Colon (tissue), 2 donors: Measurements from ENCODE around the gene LRRFIP1.
"Not testable (repeated sequence)": the region's sequence is repeated elsewhere in the genome, so short reads cannot be mapped to it uniquely, and the experiment has no call there.

Source experiments
- FAIRE-seq: peaks from 2 replicates; lab custom pipeline; 2012; peaks lifted over from hg19 to GRCh38; lab: Jason Lieb, UNC
- donor health status: control.
- donor health status: control.

The LRRFIP1 gene

DNA sequence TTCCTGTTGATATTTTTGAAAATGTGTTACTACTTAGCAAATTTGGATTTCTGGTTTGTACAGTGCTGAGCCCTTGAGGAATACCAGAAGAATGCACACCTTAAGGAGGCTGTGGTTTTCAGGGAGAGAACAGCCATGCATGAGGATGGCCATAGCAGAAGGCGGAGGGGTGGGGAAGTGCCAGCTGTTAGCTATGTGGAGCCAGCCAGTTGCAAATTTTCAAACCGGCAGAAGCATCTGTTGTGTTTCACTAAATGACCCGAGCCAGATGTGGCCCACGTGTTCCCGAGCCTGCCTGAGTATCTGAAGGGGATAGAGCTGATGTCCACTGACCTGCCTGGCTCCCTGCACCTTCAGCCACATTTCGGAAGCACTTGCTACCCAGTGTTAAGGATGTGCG, 154.8 kb downstream of the LRRFIP1 start:
- no peak for FAIRE-seq

DNA sequence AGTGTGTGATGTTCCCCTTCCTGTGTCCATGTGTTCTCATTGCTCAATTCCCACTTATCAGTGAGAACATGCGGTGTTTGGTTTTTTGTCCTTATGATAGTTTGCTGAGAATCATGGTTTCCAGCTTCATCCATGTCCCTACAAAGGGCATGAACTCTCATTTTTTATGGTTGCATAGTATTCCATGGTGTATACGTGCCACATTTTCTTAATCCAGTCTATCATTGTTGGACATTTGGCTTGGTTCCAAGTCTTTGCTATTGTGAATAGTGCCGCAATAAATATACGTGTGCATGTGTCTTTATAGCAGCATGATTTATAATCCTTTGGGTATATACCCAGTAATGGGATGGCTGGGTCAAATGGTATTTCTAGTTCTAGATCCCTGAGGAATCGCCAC, 156.3 kb downstream of the LRRFIP1 start:
- FAIRE-seq: not testable (repeated sequence)

DNA sequence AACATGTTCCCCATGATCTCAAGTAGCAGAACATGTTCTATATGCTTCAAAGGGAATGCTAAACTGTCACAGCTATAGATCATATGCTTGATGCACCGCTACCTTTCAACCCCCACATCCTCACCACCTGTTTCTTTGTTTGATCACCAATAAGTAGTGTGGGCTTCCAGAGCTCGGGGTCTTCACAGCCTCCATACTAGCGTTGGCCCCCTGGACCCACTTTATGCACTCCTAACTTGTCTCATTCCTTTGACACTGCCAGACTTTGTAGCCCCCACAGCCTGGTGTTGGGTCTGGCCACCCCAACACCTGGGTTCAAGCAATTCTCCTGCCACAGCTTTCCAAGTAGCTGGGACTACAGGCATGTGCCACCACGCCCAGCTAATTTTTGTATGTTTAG, 159.5 kb downstream of the LRRFIP1 start:
- no peak for FAIRE-seq

- no peak for FAIRE-seq
These were observed 163.0 kb downstream of the LRRFIP1 start for GRCh38 chr2:237790353-237790752.

DNA sequence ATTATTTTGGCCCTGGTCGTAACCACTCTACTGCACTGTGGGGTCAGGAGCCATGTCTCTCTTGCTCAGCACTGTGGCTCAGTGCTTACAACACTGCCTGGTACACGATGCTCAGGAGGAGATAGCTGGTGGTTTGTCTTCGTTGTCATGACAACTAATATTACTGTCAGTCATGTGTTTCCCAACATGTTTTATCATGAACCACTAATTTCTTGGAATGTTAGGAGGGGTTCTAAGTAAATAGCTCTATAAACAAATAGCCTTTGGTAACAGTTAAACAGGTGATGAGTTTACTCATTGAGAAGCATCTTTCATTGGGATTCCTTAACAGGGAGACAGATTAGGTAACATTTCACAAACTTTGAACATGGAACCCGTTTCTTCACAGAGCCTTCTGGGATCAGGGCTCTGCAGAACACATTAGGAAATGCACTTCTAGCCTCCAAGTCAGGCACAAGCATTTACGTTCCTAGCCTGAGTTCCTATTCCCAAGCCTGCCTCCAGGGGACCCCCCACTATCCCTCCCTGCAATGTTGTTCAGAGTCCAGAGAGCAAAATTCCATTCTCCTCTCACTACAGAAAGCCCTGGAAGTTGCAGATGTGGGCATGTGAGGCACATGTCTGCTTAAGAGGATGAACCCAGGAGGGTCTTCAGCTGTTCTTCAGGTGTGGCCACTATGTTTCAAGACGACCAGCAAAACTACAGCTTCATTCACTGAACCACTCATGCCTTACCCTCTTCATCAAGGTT, 164.8 kb downstream of the LRRFIP1 start:
- no peak for FAIRE-seq

DNA sequence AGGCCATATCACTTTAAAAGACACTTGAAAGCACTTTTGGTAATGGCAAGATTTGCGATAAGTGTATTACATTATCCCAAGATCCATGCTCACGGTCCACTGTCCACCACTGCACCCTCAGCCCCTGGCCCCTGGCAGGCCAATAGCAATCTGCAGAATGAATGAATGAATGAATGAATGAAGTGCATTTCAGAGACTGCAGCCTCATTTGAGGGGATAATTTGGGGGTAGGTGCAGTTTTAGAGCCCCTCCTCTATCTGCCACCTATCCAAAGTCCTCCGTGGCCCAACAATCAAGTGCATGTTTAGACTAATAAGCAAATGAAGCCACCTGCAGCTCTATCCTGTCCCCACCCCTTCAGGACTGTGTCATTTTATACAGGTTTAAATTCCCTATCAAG, 169.9 kb downstream of the LRRFIP1 start:
- no peak for FAIRE-seq

GRCh38 chr2:237798236-237799059, 171.1 kb downstream of the LRRFIP1 start, which contains the start of gene RBM44:
Gene RBM44, plus strand, starts transcription at chr2:237798779. Its CDS starts 14,831 bp downstream, at chr2:237813610.
- no peak for FAIRE-seq

GRCh38 chr2:237799060-237799428, 171.7 kb downstream of the LRRFIP1 start:
- no peak for FAIRE-seq

DNA sequence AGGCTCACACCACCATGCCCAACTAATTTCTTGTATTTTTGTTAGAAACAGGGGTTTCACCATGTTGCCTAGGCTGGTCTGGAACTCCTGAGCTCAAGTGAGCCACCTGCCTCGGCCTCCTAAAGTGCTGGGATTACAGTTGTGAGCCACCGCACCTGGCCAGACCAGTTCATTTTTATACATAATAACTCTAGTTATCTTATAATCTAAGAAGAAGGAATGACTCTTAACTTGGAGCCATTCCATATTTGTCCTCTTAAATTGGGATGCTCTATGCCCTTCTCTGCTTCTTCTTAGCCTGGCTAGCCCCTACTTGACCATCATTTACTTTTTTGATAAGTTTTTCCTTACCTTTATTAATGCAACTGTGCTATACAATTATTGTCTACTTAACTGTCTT, 174.1 kb downstream of the LRRFIP1 start:
- no peak for FAIRE-seq

DNA sequence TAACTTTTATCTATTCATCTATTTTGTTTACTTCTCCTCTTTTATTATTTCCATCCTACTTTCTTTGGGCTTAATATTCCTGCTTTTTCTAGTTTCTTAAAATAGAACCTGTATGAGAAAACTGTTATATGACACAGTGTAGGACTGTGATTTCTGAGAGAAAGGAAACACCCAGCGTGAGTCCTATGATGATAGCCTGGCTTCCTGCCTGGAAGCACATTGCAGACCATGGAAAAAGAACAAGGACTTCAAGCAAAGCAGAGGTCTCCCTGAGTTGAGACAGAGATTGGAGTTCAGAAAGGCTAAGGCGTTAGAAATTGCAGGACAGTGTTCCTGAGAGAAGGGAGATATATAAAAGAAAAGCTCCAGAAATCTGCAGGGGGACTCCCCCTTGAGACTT, 178.9 kb downstream of the LRRFIP1 start:
- no peak for FAIRE-seq

- FAIRE-seq: no peak
These were observed 188.2 kb downstream of the LRRFIP1 start for GRCh38 chr2:237815637-237816036.

DNA sequence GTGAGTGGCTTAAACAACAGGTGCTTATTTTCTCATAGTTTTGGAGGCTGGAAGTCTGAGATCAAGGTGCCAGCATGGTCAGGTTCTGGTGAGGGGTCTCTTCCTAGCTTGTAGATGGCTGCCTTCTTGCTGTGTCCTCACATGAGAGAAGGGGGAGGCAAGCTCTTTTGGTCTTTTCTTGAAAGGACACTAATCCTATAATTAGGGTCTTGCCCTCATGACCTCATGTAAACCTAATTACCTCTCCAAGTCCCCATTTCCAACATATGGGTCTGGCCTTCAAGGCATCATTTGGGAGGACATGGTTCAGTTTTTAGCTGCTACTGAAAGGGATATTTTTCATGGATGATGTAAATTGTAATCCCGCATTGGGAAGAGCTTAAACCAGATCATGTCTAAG, 189.1 kb downstream of the LRRFIP1 start:
- no peak for FAIRE-seq

GRCh38 chr2:237818066-237818473, 190.7 kb downstream of the LRRFIP1 start:
- FAIRE-seq: no peak

- FAIRE-seq: no peak
These were observed 191.8 kb downstream of the LRRFIP1 start for GRCh38 chr2:237819231-237819630.

- FAIRE-seq: no peak
These were observed 193.0 kb downstream of the LRRFIP1 start for GRCh38 chr2:237820421-237820820.

- FAIRE-seq: peak; percentile 21
These were observed 196.2 kb downstream of the LRRFIP1 start for GRCh38 chr2:237823544-237823943.

DNA sequence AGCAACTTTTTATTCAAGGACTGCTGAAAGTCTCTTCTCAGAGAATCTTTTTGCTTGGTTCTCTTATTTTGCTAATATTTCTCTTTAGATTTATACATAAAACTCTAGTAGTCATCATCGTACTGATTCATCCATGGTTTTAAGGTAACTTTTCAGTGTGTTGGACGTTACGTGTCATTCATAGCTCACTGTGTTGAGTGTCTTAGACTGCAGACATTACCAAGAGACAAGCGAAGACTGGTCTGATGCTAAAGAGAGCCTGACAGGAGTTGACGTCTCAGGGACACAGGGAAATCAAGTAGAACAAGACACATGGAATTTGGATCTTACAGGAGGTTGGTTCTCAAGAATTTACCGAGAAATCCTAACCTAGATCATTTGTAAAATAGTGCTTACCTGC, 196.7 kb downstream of the LRRFIP1 start:
- FAIRE-seq: no peak

- no peak for FAIRE-seq
These were observed 200.1 kb downstream of the LRRFIP1 start for GRCh38 chr2:237827421-237827987.
